Stomach (tissue), 9 donors: Measurements from ENCODE around the gene MMS22L. TPM values are rescaled to one million over a fixed set of nuclear protein-coding genes. Genes with fewer than 3 reads are reported as not detected.

Source experiments
- DNase-seq, 2 donors: peaks; one replicate each; pipeline versions ENCODE4 v3.0.0 to v3.0.0-alpha.2; 2013 to 2019
- H3K27ac ChIP-seq, 5 donors: fragments of 200-600 bp in 4 of 5; sonication (generic) in 4 of 5; one replicate each; pipeline ENCODE4 v1.5.1; 2013 to 2019; ENCODE audit warnings: mild to moderate bottlenecking in 1 of 5, moderate library complexity in 1 of 5
- H3K27me3 ChIP-seq, 3 donors: fragments of 200-600 bp; sonication (generic); one replicate each; pipeline ENCODE4 v1.5.1; 2017 to 2019; ENCODE audit warnings: mixed run types in 1 of 3
- H3K36me3 ChIP-seq, 4 donors: fragments of 200-600 bp; sonication (generic); 1 replicate in 3 of 4; 2 replicates in 1 of 4; pipeline ENCODE4 v1.5.1; 2016 to 2019
- H3K4me1 ChIP-seq, 4 donors: fragments of 200-600 bp; sonication (generic); one replicate each; pipeline ENCODE4 v1.5.1; 2016 to 2019
- H3K4me3 ChIP-seq, 4 donors: fragments of 200-600 bp; sonication (generic) in 3 of 4; one replicate each; pipeline ENCODE4 v1.5.1; 2016 to 2019; ENCODE audit warnings: mild to moderate bottlenecking in 1 of 4
- H3K9me3 ChIP-seq, 4 donors: fragments of 200-600 bp; sonication (generic); one replicate each; pipeline ENCODE4 v1.5.1; 2016 to 2019
- CTCF ChIP-seq, 7 experiments: fragments of 450-650 bp in 4 of 7; fragments of 200-600 bp in 3 of 7; sonication (generic) in 3 of 7; IDR thresholded peaks; one replicate each; pipeline ENCODE4 v1.5.1; 2016 to 2019; ENCODE audit warnings: antibody characterized with exemption in 7 of 7, control low read depth in 2 of 7, mild to moderate bottlenecking in 1 of 7
- EP300 ChIP-seq: sonication (generic); formaldehyde crosslinking; IDR thresholded peaks from one replicate; pipeline ENCODE4 v1.6.1; 2017; ENCODE audit warnings: antibody characterized with exemption
- POLR2A ChIP-seq, 4 donors: fragments of 450-650 bp; IDR thresholded peaks; one replicate each; pipeline ENCODE4 v1.6.1; 2016; ENCODE audit warnings: antibody characterized with exemption in 4 of 4, control low read depth in 2 of 4, mild to moderate bottlenecking in 1 of 4, moderate library complexity in 1 of 4
- POLR2AphosphoS5 ChIP-seq, 3 donors: sonication (generic); formaldehyde crosslinking; IDR thresholded peaks; one replicate each; pipeline ENCODE4 v1.6.1; 2016; ENCODE audit warnings: antibody characterized with exemption in 3 of 3
- WGBS, 5 donors: extraction: QIAGEN DNeasy Blood & Tissue Kit in 3 of 5; methylation state at CpG; one replicate each; pipeline versions ENCODE4 v1.1.5 to v1.1.7; 2013 to 2018; 5-methylcytosine and 5-hydroxymethylcytosine counted together
- intact Hi-C: fragments of 100-400 bp; cut with DNase I; formaldehyde crosslinking; loops from one replicate; pipeline ENCODE4 v1.15.1; 2023; ENCODE audit warnings: low total_unique reads
- polyA plus RNA-seq, 3 donors: library from polyadenylated mRNA; stranded (reverse); fragments of 200-250 nt; gene quantifications; one replicate each; pipeline ENCODE4 v1.2.3, GENCODE V29; 2013
- total RNA-seq, 5 donors: library from RNA; depleted of rRNA; stranded (reverse); fragments of >200 nt; gene quantifications; one replicate each; pipeline versions ENCODE4 v1.1.0 to v1.2.3, GENCODE V29; 2014 to 2016
- donor health status: healthy with polysubstance abuse.
- donor health status: Bipolar disorder and iron deficiency.
- donor health status: healthy.

Gene MMS22L
- total and polyA plus RNA-seq, 8 donors = 0.81 to 27.7 (median 3.6) TPM

DNA sequence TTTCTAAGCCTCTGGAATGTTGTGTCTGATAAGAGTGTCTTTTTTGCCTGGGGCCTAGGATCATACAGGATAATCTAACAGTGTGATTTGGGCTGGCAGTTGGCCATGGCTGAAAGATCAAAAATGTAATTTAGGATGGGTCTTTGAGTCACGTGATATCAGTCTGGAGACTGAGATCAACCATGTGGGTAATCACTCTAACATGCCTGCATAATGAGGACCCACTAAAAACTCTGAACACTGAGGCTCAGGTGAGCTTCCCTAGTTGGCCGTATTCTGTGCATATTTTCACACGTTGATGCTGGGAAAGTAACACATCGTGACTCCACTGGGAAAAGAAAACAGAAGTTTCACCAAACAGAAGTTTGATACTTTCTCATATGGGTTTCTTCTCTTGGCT is 6.3 kb upstream of the MMS22L start:
- Histone ChIP-seq H3K27ac (no peak overlapping the region), H3K4me1 (no peaks in the 10 kb centered on the region), H3K36me3 (no peaks in the 10 kb centered on the region), H3K27me3 (peaks cover 0 to 4% (median 0%) of the 10 kb centered on the region in 3 donors), H3K4me3 (no peak overlapping the region), H3K9me3 (no peaks in the 10 kb centered on the region)
- intact Hi-C loops = no loop called here
- TF ChIP-seq EP300 (no peak), POLR2AphosphoS5 (IDR thresholded peaks at IDR 0.05) (no peak), CTCF (IDR thresholded peaks at IDR 0.05) (no peak), POLR2A (IDR thresholded peaks at IDR 0.05) (no peak)
- 78 to 96% (median 94%) methylated on average over 4 of the region's 4 CpGs for WGBS, 5 donors
- no peak for DNase-seq

DNA sequence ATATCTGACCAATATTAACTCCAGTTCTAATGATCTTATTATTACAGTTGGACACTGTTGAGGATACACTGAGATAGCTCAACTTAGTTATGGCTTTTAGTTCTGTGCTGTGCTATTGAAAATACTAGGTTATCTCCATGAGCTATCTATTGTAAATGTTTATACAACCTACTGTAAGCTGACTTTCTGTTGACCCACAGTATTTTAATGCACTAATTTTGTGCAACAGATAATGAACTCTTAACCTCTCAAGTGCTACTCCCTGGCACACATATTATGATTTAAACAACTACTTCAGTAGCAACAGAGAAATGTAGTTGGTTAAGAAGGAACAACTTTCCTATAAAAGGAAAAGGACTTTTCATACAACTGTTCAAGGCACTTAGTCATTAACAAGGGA is 5.2 kb upstream of the MMS22L start:
- Histone ChIP-seq H3K36me3 (no peaks in the 10 kb centered on the region), H3K9me3 (no peaks in the 10 kb centered on the region), H3K27me3 (peaks cover 0 to 4% (median 0%) of the 10 kb centered on the region in 3 donors), H3K27ac (no peak overlapping the region), H3K4me1 (peaks cover 0 to 5% (median 0%) of the 10 kb centered on the region in 4 donors), H3K4me3 (no peak overlapping the region)
- no peak for TF ChIP-seq CTCF (IDR thresholded peaks at IDR 0.05)
- DNase-seq = no peak
- intact Hi-C loops = no loop called here

- no peaks in the 10 kb centered on the region for H3K9me3 ChIP-seq
- H3K36me3 ChIP-seq = peaks cover 0 to 14% (median 12%) of the 10 kb centered on the region in 4 donors
- peak overlapping the region in 4 of 5 donors; percentile 75 to 83 (median 80) for H3K27ac ChIP-seq
- WGBS, 5 donors = 1 to 2% (median 2%) methylated on average over 13 of the region's 13 CpGs
- H3K27me3 ChIP-seq = no peaks in the 10 kb centered on the region
- intact Hi-C loops = no loop called here
- DNase-seq = no peak
- TF ChIP-seq EP300 (no peak), CTCF (IDR thresholded peaks at IDR 0.05) (no peak), POLR2A (IDR thresholded peaks at IDR 0.05) (no peak), POLR2AphosphoS5 (IDR thresholded peaks at IDR 0.05) (no peak)
- peaks cover 0 to 19% (median 12%) of the 10 kb centered on the region in 4 donors for H3K4me1 ChIP-seq
- peak overlapping the region; percentile 77 to 93 (median 90) for H3K4me3 ChIP-seq
Observed at GRCh38 chr6:97282238-97282725, 734 bp downstream of the MMS22L start.

DNA sequence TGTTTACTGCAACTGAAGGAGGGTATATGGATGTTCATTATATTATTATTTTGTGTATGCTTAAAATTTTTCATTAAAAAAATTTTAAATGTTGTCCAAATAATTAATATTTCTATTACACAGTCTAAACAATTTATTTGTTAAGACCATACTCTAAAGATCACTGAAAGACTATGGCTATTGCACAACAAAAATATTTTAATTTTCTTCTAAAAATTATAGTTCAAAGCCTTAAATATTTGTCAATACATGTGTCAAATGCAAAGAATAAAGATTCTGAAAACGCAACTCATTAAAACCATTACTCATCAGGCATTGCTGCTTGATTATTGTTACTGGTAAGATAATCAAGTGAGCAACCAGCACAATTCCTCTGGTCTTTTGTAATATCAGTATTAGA is 2.2 kb downstream of the MMS22L start:
- Histone ChIP-seq H3K4me3 (no peak overlapping the region), H3K27ac (no peak overlapping the region), H3K4me1 (peaks cover 0 to 19% (median 12%) of the 10 kb centered on the region in 4 donors), H3K36me3 (peaks cover 0 to 25% (median 23%) of the 10 kb centered on the region in 4 donors), H3K9me3 (no peaks in the 10 kb centered on the region), H3K27me3 (no peaks in the 10 kb centered on the region)
- no peak for DNase-seq
- WGBS, 5 donors = 79 to 92% (median 87%) methylated on average over 1 of the region's 1 CpG
- intact Hi-C loops = no loop called here
- TF ChIP-seq CTCF (IDR thresholded peaks at IDR 0.05) (no peak), POLR2A (IDR thresholded peaks at IDR 0.05) (no peak), POLR2AphosphoS5 (IDR thresholded peaks at IDR 0.05) (no peak), EP300 (no peak)
